Prostate gland (tissue), 2 donors: Measurements from ENCODE around the gene PPAN. TPM values are rescaled to one million over a fixed set of nuclear protein-coding genes. Genes with fewer than 3 reads are reported as not detected.

Experiments used
- DNase-seq: peaks from one replicate; pipeline ENCODE4 v3.0.0-alpha.2; 2019; ENCODE audit warnings: low spot score
- H3K27ac ChIP-seq, 2 donors: fragments of 200-600 bp; sonication (generic); 2 replicates each; pipeline ENCODE4 v1.5.1; 2017 to 2019
- H3K27me3 ChIP-seq: fragments of 200-600 bp; sonication (generic); replicated peaks from 2 replicates; pipeline ENCODE4 v1.5.1; 2019; ENCODE audit not compliant: insufficient read depth
- H3K36me3 ChIP-seq, 2 donors: fragments of 200-600 bp; sonication (generic); 1 replicate in 1 of 2; 2 replicates in 1 of 2; pipeline versions ENCODE4 v1.5.1 to v1.8.1; 2017 to 2019
- H3K4me1 ChIP-seq: fragments of 200-600 bp; sonication (generic); replicated peaks from 2 replicates; pipeline ENCODE4 v1.5.1; 2019
- H3K4me3 ChIP-seq, 2 donors: fragments of 200-600 bp; sonication (generic); 2 replicates each; pipeline ENCODE4 v1.5.1; 2017 to 2019
- H3K9me3 ChIP-seq: fragments of 200-600 bp; sonication (generic); 2 replicates; pipeline ENCODE4 v1.5.1; 2017
- POLR2A ChIP-seq: fragments of 450-650 bp; IDR thresholded peaks from one replicate; pipeline ENCODE4 v1.6.1; 2016; ENCODE audit warnings: antibody characterized with exemption, mild to moderate bottlenecking
- POLR2AphosphoS5 ChIP-seq: sonication (generic); formaldehyde crosslinking; IDR thresholded peaks from one replicate; pipeline ENCODE4 v1.6.1; 2017; ENCODE audit warnings: antibody characterized with exemption
- WGBS: methylation state at CpG from one replicate; pipeline ENCODE4 v1.1.5; 2018; 5-methylcytosine and 5-hydroxymethylcytosine counted together
- intact Hi-C: fragments of 100-400 bp; cut with DNase I; formaldehyde crosslinking; loops from one replicate; pipeline ENCODE4 v1.14.2; 2022
- total RNA-seq, 2 donors: library from RNA; depleted of rRNA; stranded (reverse); fragments of >200 nt; gene quantifications; one replicate each; pipeline ENCODE4 v1.1.0, GENCODE V29; 2016
- TF ChIP-seq, protein P1 (sequence below), 4 experiments: fragments of 200-600 bp in 2 of 4; fragments of 450-650 bp in 2 of 4; sonication (generic) in 2 of 4; IDR thresholded peaks; 1 replicate in 3 of 4; 2 replicates in 1 of 4; pipeline ENCODE4 v1.5.1; 2016 to 2019; ENCODE audit warnings: antibody characterized with exemption in 4 of 4, mild to moderate bottlenecking in 2 of 4, moderate library complexity in 2 of 4

Gene PPAN
- total RNA-seq, 2 donors from 2014 or later, result 27.6 to 47.2 TPM

DNA sequence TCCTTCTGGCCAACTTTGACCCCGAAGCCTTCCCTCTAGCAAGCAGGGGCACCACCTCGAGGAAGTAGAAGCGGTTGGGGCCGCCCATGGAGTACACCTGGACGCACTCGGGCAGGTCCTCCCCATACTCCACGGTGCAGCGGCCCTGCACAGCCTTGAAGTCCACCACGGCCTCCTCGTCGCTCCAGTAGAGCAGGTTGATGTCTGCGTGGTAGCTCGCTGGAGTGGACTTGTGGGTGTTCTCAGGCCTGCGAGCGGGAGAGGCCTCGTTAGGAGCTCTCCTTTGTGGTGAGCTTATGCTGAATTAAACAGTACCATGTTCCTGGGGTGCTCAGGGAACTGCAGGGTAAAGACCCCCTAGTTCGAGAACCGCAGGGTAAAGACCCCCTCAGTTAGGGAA is 35.8 kb downstream of the PPAN start:
- TF ChIP-seq POLR2A, result no peak
- TF ChIP-seq, protein P1, sequence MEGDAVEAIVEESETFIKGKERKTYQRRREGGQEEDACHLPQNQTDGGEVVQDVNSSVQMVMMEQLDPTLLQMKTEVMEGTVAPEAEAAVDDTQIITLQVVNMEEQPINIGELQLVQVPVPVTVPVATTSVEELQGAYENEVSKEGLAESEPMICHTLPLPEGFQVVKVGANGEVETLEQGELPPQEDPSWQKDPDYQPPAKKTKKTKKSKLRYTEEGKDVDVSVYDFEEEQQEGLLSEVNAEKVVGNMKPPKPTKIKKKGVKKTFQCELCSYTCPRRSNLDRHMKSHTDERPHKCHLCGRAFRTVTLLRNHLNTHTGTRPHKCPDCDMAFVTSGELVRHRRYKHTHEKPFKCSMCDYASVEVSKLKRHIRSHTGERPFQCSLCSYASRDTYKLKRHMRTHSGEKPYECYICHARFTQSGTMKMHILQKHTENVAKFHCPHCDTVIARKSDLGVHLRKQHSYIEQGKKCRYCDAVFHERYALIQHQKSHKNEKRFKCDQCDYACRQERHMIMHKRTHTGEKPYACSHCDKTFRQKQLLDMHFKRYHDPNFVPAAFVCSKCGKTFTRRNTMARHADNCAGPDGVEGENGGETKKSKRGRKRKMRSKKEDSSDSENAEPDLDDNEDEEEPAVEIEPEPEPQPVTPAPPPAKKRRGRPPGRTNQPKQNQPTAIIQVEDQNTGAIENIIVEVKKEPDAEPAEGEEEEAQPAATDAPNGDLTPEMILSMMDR (IDR thresholded peaks at IDR 0.05), result no peak
- no peak for TF ChIP-seq POLR2AphosphoS5
- DNase-seq, result no peak
- intact Hi-C loops, result no loop called here
- no peak overlapping the region for H3K27ac ChIP-seq
- H3K36me3 ChIP-seq, result peaks cover 11 to 26% of the 10 kb centered on the region in 2 donors
- H3K4me3 ChIP-seq, result no peak overlapping the region
- H3K4me1 ChIP-seq, result no peaks in the 10 kb centered on the region
- no peaks in the 10 kb centered on the region for H3K27me3 ChIP-seq
- WGBS, result 96% methylated on average over 18 of the region's 18 CpGs
- H3K9me3 ChIP-seq, result no peaks in the 10 kb centered on the region

DNA sequence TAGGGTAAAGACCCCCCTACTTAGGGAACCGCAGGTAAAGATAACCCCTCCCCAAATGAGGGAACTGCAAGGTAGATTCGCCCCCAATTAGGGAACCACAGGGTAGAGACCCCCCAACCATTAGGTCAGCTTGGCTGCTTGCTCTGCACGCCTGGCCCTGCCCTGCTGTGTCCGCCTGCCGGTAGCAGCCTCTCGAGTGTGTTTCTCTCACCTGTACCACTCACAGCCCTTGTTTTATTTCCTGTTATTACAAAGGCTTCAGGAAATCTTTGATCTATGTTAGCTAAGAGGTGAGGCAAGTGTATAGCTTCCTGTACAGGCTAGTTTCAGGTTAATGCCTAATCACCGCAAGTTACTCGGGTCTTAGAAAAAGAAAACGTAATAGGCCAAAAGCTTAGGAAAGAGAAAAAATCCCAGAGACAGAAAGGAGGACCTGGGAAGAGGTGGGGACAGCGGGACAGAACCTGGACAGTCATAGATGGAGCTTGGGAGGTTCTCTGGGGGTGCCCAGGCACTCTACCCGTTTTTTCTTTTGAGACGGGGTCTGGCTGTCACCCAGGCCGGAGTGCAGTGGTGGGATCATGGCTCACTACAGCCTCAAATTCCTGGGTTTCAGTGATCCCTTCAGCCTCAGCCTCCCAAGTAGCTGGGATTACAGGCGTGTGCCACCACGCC is 36.7 kb downstream of the PPAN start:
- no peak overlapping the region for H3K27ac ChIP-seq
- intact Hi-C loops, result no loop called here
- H3K27me3 ChIP-seq, result no peaks in the 10 kb centered on the region
- H3K36me3 ChIP-seq, result peaks cover 11 to 20% of the 10 kb centered on the region in 2 donors
- WGBS, result 85% methylated on average over 15 of the region's 15 CpGs
- TF ChIP-seq, protein P1 (IDR thresholded peaks at IDR 0.05), result no peak
- no peak for TF ChIP-seq POLR2A
- no peak for TF ChIP-seq POLR2AphosphoS5
- H3K4me1 ChIP-seq, result no peaks in the 10 kb centered on the region
- DNase-seq, result no peak
- no peaks in the 10 kb centered on the region for H3K9me3 ChIP-seq
- H3K4me3 ChIP-seq, result no peak overlapping the region

DNA sequence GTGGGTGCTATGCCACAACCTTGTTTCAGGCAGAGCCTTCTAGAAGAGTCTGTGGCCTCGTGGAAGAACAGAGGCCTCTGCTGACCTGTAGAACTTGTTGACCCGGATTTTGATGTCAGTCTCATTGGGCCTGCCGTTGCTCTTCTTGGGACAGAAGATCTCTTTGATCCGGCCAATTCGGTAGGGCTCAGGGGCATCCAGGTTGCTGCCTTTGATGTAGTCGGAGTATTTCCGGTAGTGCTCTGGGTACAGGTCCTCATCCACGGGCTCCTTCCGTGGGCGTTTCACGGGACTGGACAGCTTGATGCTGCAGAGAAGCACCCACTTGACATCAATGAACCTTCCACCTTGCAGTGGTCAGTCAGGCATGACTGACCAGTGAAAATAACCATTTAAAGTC is 37.5 kb downstream of the PPAN start:
- TF ChIP-seq POLR2AphosphoS5 (no peak), POLR2A (no peak)
- TF ChIP-seq, protein P1 (IDR thresholded peaks at IDR 0.05), result no peak
- Histone ChIP-seq H3K9me3 (no peaks in the 10 kb centered on the region), H3K27ac (no peak overlapping the region), H3K27me3 (no peaks in the 10 kb centered on the region), H3K4me1 (no peaks in the 10 kb centered on the region), H3K36me3 (peaks cover 11 to 20% of the 10 kb centered on the region in 2 donors), H3K4me3 (no peak overlapping the region)
- DNase-seq, result no peak
- intact Hi-C loops, result no loop called here
- 87% methylated on average over 11 of the region's 11 CpGs for WGBS

DNA sequence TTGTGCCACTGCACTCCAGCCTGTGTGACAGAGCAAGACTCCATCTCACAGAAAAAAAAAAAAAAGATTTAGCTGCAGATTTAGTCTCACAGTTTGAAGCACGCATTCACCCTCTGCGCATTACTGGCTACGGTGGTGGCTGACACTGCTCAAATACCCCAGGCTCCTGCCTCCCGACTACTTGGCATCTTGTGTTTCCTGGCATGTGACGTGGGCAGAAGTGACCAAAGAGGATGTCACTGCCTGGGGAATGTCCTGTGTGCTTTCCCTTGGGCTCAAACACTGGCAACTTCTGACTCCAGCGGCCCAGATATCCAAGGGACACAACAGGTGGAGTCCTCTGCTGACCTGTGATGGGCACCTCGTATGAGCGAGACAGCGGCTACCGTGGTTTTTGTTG is 38.2 kb downstream of the PPAN start:
- no peak for DNase-seq
- H3K27ac ChIP-seq, result no peak overlapping the region
- 95% methylated on average over 10 of the region's 10 CpGs for WGBS
- no peaks in the 10 kb centered on the region for H3K27me3 ChIP-seq
- no peaks in the 10 kb centered on the region for H3K9me3 ChIP-seq
- intact Hi-C loops, result no loop called here
- peaks cover 11 to 20% of the 10 kb centered on the region in 2 donors for H3K36me3 ChIP-seq
- H3K4me3 ChIP-seq, result no peak overlapping the region
- H3K4me1 ChIP-seq, result no peaks in the 10 kb centered on the region
- no peak for TF ChIP-seq POLR2A
- TF ChIP-seq POLR2AphosphoS5, result no peak
- TF ChIP-seq, protein P1 (IDR thresholded peaks at IDR 0.05), result no peak

DNA sequence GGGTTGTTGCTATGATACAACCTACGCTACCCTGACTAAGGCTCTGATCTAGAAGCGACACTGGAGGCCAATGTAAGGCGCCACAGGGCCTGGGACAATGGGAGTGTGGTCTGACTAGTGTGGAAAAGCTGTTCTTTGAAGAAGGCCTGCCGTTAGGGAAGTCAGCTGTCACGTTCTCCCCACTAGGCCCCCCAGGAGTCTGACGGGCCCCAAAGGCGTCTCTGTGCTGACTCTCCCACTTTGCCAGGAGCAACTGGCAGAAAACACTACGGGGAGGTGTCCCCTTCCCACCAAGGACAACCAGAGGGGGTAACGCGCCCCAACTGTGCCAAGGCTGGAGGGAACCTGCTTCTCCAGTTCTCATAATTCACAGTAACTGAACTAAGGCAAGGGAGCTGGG is 38.9 kb downstream of the PPAN start:
- no peak for DNase-seq
- Histone ChIP-seq H3K9me3 (no peaks in the 10 kb centered on the region), H3K4me1 (no peaks in the 10 kb centered on the region), H3K36me3 (peaks cover 11 to 20% of the 10 kb centered on the region in 2 donors), H3K27ac (no peak overlapping the region), H3K4me3 (no peak overlapping the region), H3K27me3 (no peaks in the 10 kb centered on the region)
- WGBS, result 91% methylated on average over 10 of the region's 10 CpGs
- no peak for TF ChIP-seq POLR2A
- TF ChIP-seq, protein P1 (IDR thresholded peaks at IDR 0.05), result no peak
- intact Hi-C loops, result no loop called here
